HG03442 (cell line): ENCODE data around the gene MYH16.
"Not testable (repeated sequence)": the region's sequence is repeated elsewhere in the genome, so short reads cannot be mapped to it uniquely, and the experiment has no call there.

Source experiments
- ATAC-seq: cut with Tn5 transposase; IDR thresholded peaks from one replicate; pipeline ENCODE4 v1.9.1; 2021; ENCODE audit warnings: mild to moderate bottlenecking, moderate library complexity; ENCODE audit not compliant: unreplicated experiment

MYH16 gene

DNA sequence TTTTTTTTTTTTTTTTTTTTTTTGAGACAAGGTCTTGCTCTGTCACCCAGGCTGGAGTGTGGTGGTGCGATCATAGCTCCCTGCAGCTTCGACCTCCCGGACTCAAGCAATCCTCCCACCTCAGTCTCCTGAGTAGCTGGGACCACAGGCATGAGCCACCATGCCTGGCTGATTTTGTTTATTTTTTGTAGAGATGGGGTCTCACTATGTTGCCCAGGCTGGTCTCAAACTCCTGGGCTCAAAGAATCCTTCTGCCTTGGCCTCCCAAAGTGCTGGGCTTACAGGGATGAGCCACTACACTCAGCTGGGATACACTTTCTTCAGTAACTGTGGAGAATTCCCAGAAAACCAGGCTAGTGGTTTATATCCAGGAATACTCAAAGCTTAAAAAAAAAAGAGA lies 78.0 kb downstream of the MYH16 start:
- ATAC-seq = not testable (repeated sequence)

DNA sequence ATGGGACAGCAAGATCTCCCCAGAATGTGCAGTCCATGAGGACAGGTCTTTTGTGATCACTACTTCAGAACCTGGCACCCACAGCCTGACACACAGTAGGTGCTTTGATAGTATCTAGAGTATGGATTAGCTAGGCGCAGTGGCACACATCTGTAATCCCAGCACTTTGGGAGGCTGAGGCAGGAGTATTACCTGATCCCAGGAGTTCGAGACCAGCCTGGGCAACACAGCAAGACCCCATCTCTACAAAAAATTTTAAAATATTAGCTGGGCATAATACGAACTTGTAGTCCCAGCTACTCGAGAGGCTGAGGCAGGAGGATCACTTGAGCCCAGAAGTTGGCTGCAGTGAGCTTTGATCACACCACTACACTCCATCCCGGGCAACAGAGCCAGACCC lies 79.6 kb downstream of the MYH16 start:
- ATAC-seq = no peak

DNA sequence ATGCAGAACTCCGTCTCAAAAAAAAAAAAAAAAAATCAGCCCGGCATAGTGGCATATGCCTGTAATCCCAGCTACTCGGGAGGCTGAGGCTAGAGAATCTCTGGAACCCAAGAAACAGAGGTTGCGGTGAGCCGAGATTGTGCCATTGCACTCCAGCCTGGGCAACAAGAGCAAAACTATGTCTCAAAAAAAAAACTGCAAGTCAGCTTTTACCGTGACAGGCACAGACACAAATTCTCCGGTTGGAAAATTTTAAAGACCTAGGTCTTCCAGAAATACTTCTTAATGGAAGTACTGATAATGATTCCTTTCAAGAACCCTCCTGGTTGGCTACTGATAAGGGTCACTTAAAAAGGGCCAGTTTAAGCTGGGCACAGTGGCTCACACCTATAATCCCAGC lies 82.5 kb downstream of the MYH16 start:
- no peak for ATAC-seq

DNA sequence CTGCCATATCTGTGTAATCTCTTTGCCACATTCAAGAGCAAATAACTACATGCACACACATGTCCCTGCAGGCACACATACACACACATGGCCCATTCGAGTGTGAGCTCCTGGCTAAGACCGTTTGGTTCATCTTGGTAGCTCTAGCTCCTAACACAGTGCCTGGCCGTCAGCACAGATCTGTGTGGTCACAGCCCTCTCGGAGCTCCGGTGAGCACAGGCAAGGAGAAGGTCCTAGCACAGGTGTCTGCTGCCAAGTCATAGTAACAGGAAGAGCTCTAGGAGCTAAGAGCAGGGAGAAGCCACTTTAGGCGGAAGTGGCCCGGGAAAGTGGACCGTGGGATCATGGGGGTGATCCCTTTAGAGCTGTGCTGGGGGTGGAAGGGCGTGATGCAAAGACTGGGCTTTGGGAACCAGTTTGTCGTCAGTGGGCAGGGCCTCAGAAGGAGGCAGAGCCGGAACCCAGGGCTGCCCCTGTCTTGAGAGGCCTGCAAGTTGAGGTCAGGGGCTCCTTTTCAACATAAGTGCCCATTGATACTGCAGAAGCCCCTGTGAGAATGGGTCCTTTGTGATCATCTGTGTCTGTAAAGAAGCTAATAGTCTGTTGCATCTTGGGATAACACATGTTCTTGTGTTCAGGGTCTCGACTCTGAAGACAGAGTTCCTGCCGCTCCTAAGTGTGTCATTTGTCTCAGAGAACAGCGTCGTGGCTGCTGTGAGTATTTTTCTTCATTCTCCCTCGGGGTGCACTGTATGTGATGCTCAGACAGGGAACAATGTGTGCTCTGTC lies 85.3 kb downstream of the MYH16 start:
- ATAC-seq = no peak

DNA sequence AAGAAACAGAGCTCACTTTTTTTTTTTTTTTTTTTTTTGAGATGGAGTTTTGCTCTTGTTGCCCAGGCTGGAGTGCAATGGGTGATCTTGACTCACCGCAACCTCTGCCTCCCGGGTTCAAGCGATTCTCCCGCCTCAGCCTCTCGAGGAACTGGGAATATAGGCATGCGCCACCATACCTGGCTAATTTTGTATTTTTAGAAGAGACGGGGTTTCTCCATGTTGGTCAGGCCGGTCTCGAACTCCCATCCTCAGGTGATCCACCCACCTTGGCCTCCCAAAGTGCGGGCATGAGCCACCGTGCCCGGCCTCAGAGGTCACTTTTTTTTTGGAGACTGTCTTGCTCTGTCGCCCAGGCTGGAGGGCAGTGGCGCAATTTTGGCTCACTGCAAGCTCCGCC lies 85.9 kb downstream of the MYH16 start:
- not testable (repeated sequence) for ATAC-seq

DNA sequence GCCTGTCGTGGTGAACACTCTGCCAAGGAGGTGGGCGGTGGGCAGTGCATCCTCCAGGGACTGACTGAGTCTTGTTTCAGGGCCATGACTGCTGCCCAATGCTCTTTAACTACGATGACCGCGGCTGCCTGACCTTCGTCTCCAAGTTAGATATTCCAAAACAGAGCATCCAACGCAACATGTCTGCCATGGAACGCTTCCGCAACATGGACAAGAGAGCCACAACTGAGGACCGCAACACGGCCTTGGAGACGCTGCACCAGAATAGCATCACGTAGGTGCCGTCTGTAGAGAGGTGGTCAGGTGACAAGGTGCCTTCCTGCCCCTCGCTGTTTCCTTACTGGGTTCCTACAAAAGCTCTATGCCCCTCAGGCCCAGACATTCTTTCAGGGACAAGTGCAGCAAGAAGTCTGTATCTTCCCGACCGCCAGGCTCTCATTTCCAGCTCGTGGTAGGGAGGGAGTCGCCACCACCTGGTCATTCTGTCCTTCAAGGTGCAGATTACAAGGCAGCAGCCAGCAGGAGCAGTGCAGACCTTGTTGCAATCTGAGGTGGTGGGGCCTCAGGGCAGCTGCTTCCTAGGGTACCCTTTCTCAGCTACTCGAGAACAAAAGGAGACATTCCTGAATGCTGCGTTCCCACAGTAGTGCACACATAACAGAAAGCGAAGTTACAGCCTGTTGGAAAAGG lies 87.0 kb downstream of the MYH16 start:
- no peak for ATAC-seq
